Measurements from ENCODE around the gene GOLGB1.

- TF ChIP-seq POLR2A (IDR thresholded peaks at IDR 0.05; ENCODE audit: low read depth, low read length) (no peak), POLR2AphosphoS5 (IDR thresholded peaks at IDR 0.05; ENCODE audit: low read depth, low read length) (no peak)
These were observed 29.4 kb downstream of the GOLGB1 start for GRCh38 chr3:121720163-121720562.

Data from GM12892 (cell line).